Hepatocyte (in vitro differentiated cells): ENCODE data around the gene MOBP. TPM values are rescaled to one million over a fixed set of nuclear protein-coding genes. Genes with fewer than 3 reads are reported as not detected.
A peak's percentile ranks its signal among the peaks of the same experiment; 100 is the strongest.
"Not testable (repeated sequence)": the region's sequence is repeated elsewhere in the genome, so short reads cannot be mapped to it uniquely, and the experiment has no call there.

Source experiments
- DNase-seq: peaks from one replicate; pipeline ENCODE4 v3.0.0-alpha.2; 2016; ENCODE audit warnings: low spot score
- H2AFZ ChIP-seq: fragments of 200-600 bp; sonication (generic); 2 replicates; pipeline ENCODE4 v1.6.0; 2016; ENCODE audit warnings: antibody characterized with exemption, mild to moderate bottlenecking
- H3K27ac ChIP-seq: fragments of 200-600 bp; sonication (generic); 2 replicates; pipeline ENCODE4 v1.5.1; 2016; ENCODE audit warnings: mild to moderate bottlenecking
- H3K27me3 ChIP-seq: fragments of 200-600 bp; sonication (generic); 2 replicates; pipeline ENCODE4 v1.6.1; 2016
- H3K36me3 ChIP-seq: fragments of 200-600 bp; sonication (generic); replicated peaks from 2 replicates; pipeline ENCODE4 v1.5.1; 2016; ENCODE audit warnings: low read depth; ENCODE audit not compliant: insufficient read depth
- H3K4me1 ChIP-seq: fragments of 200-600 bp; sonication (generic); 2 replicates; pipeline ENCODE4 v1.5.1; 2016; ENCODE audit warnings: mild to moderate bottlenecking, moderate library complexity; ENCODE audit not compliant: insufficient read depth
- H3K4me2 ChIP-seq: fragments of 200-600 bp; sonication (generic); 2 replicates; pipeline ENCODE4 v1.6.0; 2016
- H3K4me3 ChIP-seq: fragments of 200-600 bp; sonication (generic); 2 replicates; pipeline ENCODE4 v1.5.1; 2016; ENCODE audit warnings: mild to moderate bottlenecking
- H3K79me2 ChIP-seq: fragments of 200-600 bp; sonication (generic); 2 replicates; pipeline ENCODE4 v1.6.0; 2017; ENCODE audit warnings: mild to moderate bottlenecking
- H3K9me2 ChIP-seq: fragments of 200-600 bp; sonication (generic); replicated peaks from 2 replicates; pipeline ENCODE4 v1.6.0; 2017; ENCODE audit warnings: mild to moderate bottlenecking; ENCODE audit not compliant: insufficient read depth
- H3K9me3 ChIP-seq: fragments of 200-600 bp; sonication (generic); 2 replicates; pipeline ENCODE4 v1.5.1; 2016; ENCODE audit warnings: low read depth, mild to moderate bottlenecking
- H4K20me1 ChIP-seq: fragments of 200-600 bp; sonication (generic); 2 replicates; pipeline ENCODE4 v1.6.0; 2016; ENCODE audit warnings: mild to moderate bottlenecking; ENCODE audit not compliant: insufficient read depth, poor library complexity, severe bottlenecking
- CTCF ChIP-seq: fragments of 200-600 bp; sonication (generic); IDR thresholded peaks from 2 replicates; pipeline ENCODE4 v1.5.1; 2016; ENCODE audit warnings: antibody characterized with exemption, mild to moderate bottlenecking; ENCODE audit not compliant: poor library complexity
- EZH2 ChIP-seq: fragments of 200-600 bp; sonication (generic); IDR thresholded peaks from 2 replicates; pipeline ENCODE4 v1.6.1; 2016; ENCODE audit warnings: antibody characterized with exemption, mild to moderate bottlenecking, borderline replicate concordance
- EZH2phosphoT487 ChIP-seq: fragments of 200-600 bp; sonication (generic); IDR thresholded peaks from one replicate; pipeline ENCODE4 v1.6.1; 2018; ENCODE audit warnings: antibody characterized with exemption, mild to moderate bottlenecking, low read depth, moderate library complexity; ENCODE audit not compliant: unreplicated experiment, severe bottlenecking
- WGBS: methylation state at CpG from one replicate; pipeline ENCODE4 v1.1.6; 2016; ENCODE audit warnings: low lambda C conversion rate; ENCODE audit errors: missing lambda C conversion rate; 5-methylcytosine and 5-hydroxymethylcytosine counted together
- polyA plus RNA-seq: library from polyadenylated mRNA; unstranded; fragments of >200 nt; fragmentation: Nextera tagmentation; extraction: Ambion mirVana; gene quantifications from 2 replicates; pipeline ENCODE4 v1.2.1, GENCODE V29; 2016
- total RNA-seq: library from RNA; depleted of rRNA; stranded (reverse); fragments of >200 nt; gene quantifications from 2 replicates; pipeline ENCODE4 v1.2.3, GENCODE V29; 2014

Gene MOBP
- total and polyA plus RNA-seq, 2 experiments from 2014 or later, result 0.10 to 0.17 TPM

- peak overlapping the region; percentile 54 for H3K27ac ChIP-seq
These were observed 14.3 kb upstream of the MOBP start for GRCh38 chr3:39453134-39453533.

GRCh38 chr3:39453872-39454271 is 13.6 kb upstream of the MOBP start:
- H3K4me2 ChIP-seq, H2AFZ ChIP-seq, H3K4me3 ChIP-seq, H3K27me3 ChIP-seq, H3K9me2 ChIP-seq, H3K9me3 ChIP-seq, H4K20me1 ChIP-seq, H3K36me3 ChIP-seq, DNase-seq, H3K79me2 ChIP-seq: not testable (repeated sequence)
- Histone ChIP-seq H3K27ac (peak overlapping the region; percentile 38), H3K4me1 (peaks cover 10% of the 10 kb centered on the region)
- WGBS, result 95% methylated on average over 7 of the region's 7 CpGs

More at GRCh38 chr3:39453134-39453533, 14.3 kb upstream of the MOBP start:
- Histone ChIP-seq H3K4me1 (peaks cover 13% of the 10 kb centered on the region), H3K4me3 (no peak overlapping the region), H3K27me3 (no peaks in the 10 kb centered on the region), H4K20me1 (no peaks in the 10 kb centered on the region), H3K4me2 (peak overlapping the region; percentile 49), H2AFZ (peak overlapping the region; percentile 72), H3K79me2 (no peaks in the 10 kb centered on the region), H3K9me3 (no peaks in the 10 kb centered on the region), H3K9me2 (no peaks in the 10 kb centered on the region), H3K36me3 (no peaks in the 10 kb centered on the region)
- DNase-seq, result no peak
- 54% methylated on average over 1 of the region's 1 CpG for WGBS
- TF ChIP-seq EZH2phosphoT487 (no peak), CTCF (no peak), EZH2 (no peak)

- WGBS, result 46% methylated on average over 3 of the region's 3 CpGs
These were observed 12.8 kb upstream of the MOBP start for GRCh38 chr3:39454591-39455217.

More at GRCh38 chr3:39454591-39455217, 12.8 kb upstream of the MOBP start:
- no peaks in the 10 kb centered on the region for H3K9me2 ChIP-seq
- H3K4me3 ChIP-seq, result no peak overlapping the region
- H3K27ac ChIP-seq, result peak overlapping the region; percentile 38
- no peaks in the 10 kb centered on the region for H3K36me3 ChIP-seq
- TF ChIP-seq CTCF, result no peak
- no peak for TF ChIP-seq EZH2phosphoT487
- TF ChIP-seq EZH2, result no peak
- peaks cover 10% of the 10 kb centered on the region for H3K4me1 ChIP-seq
- H4K20me1 ChIP-seq, result no peaks in the 10 kb centered on the region
- H3K9me3 ChIP-seq, result no peaks in the 10 kb centered on the region
- H2AFZ ChIP-seq, result no peak overlapping the region
- no peak overlapping the region for H3K4me2 ChIP-seq
- no peaks in the 10 kb centered on the region for H3K27me3 ChIP-seq
- peak; percentile 22 for DNase-seq
- no peaks in the 10 kb centered on the region for H3K79me2 ChIP-seq
